ENCODE results near the gene STYX. TPM values are rescaled to one million over a fixed set of nuclear protein-coding genes. Genes with fewer than 3 reads are reported as not detected.

STYX gene
- total RNA-seq (10 to 100 TPM; 12.5 to 24.7 (median 16.2) TPM), polyA plus RNA-seq (1 to 10 TPM; 6.5 to 9.1 (median 7.8) TPM)
- long read RNA-seq, donor 1, full-length matches to known transcripts: 29 of 40 reads
- long read RNA-seq, donor 1, partial matches to known transcripts: 2 of 40 reads
- long read RNA-seq, donor 1, other reads (novel, unspliced or antisense): 9 of 40 reads
- long read RNA-seq, donor 2, full-length matches to known transcripts: 22 of 34 reads
- long read RNA-seq, donor 2, partial matches to known transcripts: 1 of 34 reads
- long read RNA-seq, donor 2, other reads (novel, unspliced or antisense): 11 of 34 reads

- Histone ChIP-seq H3K4me1 (peaks cover 8% of the 10 kb centered on the region), H3K4me3 (peak within 1 kb of the TSS; percentile 91), H3K27ac (peak within 1 kb of the TSS; percentile 91), H3K27me3 (ENCODE audit: insufficient read depth in 3 of 3, low read length in 2 of 3) (no peaks in the 10 kb centered on the region), H3K9me3 (no peaks in the 10 kb centered on the region), H3K36me3 (ENCODE audit: insufficient read depth in 1 of 2, low read depth in 1 of 2) (peaks cover 0 to 59% of the 10 kb centered on the region in 2 donors)
- intact Hi-C loops (cut with DNase I): loop anchor here (2.0 kb wide), 2 partner anchors 19 to 21 kb away; no protein-coding TSS in a partner anchor
- DNase-seq (peak; percentile 98 to 99), ATAC-seq (peak; percentile 98 to 99 (median 99))
- WGBS, 3 donors: 0 to 1% (median 0%) methylated on average over 47 to 72 of the region's 72 CpGs
- peak; percentile 4 for TF ChIP-seq CTCF (IDR thresholded peaks at IDR 0.05)
These were observed at the start of gene STYX for GRCh38 chr14:52729925-52730708. Gene STYX, plus strand, starts transcription at chr14:52730166. Its CDS starts 309 bp downstream, at chr14:52730475.

GRCh38 chr14:52683985-52684520 lies 45.9 kb upstream of the STYX start:
- 82 to 89% (median 89%) methylated on average over 2 of the region's 2 CpGs for WGBS, 3 donors
- Histone ChIP-seq H3K27ac (no peak overlapping the region), H3K9me3 (no peaks in the 10 kb centered on the region), H3K4me3 (no peak overlapping the region), H3K4me1 (no peaks in the 10 kb centered on the region), H3K36me3 (ENCODE audit: insufficient read depth in 1 of 2, low read depth in 1 of 2) (peaks cover 0 to 27% of the 10 kb centered on the region in 2 donors), H3K27me3 (ENCODE audit: insufficient read depth in 3 of 3, low read length in 2 of 3) (no peaks in the 10 kb centered on the region)
- ATAC-seq: no peak
- DNase-seq: no peak
- intact Hi-C loops (cut with DNase I): no loop called here
- no peak for TF ChIP-seq CTCF (IDR thresholded peaks at IDR 0.05)

- Histone ChIP-seq H3K4me3 (no peak overlapping the region), H3K9me3 (no peaks in the 10 kb centered on the region), H3K36me3 (ENCODE audit: insufficient read depth in 1 of 2, low read depth in 1 of 2) (peaks cover 0 to 11% of the 10 kb centered on the region in 2 donors), H3K4me1 (no peaks in the 10 kb centered on the region), H3K27ac (no peak overlapping the region), H3K27me3 (ENCODE audit: insufficient read depth in 3 of 3, low read length in 2 of 3) (no peaks in the 10 kb centered on the region)
- no peak for TF ChIP-seq CTCF (IDR thresholded peaks at IDR 0.05)
- ATAC-seq: no peak
- DNase-seq: no peak
- intact Hi-C loops (cut with DNase I): no loop called here
- WGBS, 3 donors: 95 to 96% (median 96%) methylated on average over 1 of the region's 1 CpG
These were observed 43.8 kb upstream of the STYX start for GRCh38 chr14:52686176-52686575.

- intact Hi-C loops (cut with DNase I): no loop called here
- no peak for TF ChIP-seq CTCF (IDR thresholded peaks at IDR 0.05)
- Histone ChIP-seq H3K36me3 (ENCODE audit: insufficient read depth in 1 of 2, low read depth in 1 of 2) (no peaks in the 10 kb centered on the region), H3K4me3 (no peak overlapping the region), H3K27ac (no peak overlapping the region), H3K4me1 (peaks cover 15% of the 10 kb centered on the region), H3K9me3 (no peaks in the 10 kb centered on the region), H3K27me3 (ENCODE audit: insufficient read depth in 3 of 3, low read length in 2 of 3) (no peaks in the 10 kb centered on the region)
- 83 to 88% (median 86%) methylated on average over 7 of the region's 7 CpGs for WGBS, 3 donors
- DNase-seq (no peak), ATAC-seq (no peak)
These were observed 38.8 kb upstream of the STYX start for GRCh38 chr14:52690983-52691760.

Data from psoas muscle (tissue), 8 donors.